Activated naive CD4-positive, alpha-beta T cell treated with anti-CD3 and anti-CD28 coated beads for 36 hours (primary cell): ENCODE data around the gene CCDC86. TPM values are rescaled to one million over a fixed set of nuclear protein-coding genes. Genes with fewer than 3 reads are reported as not detected.

Source experiments
- CTCF ChIA-PET: fragments of 350-600 bp; sonication (Branson Sonifier 250); formaldehyde crosslinking; loops from one replicate; lab custom pipeline; 2021; ENCODE audit warnings: antibody characterized with exemption; lab: Charles Lee
- DNase-seq: peaks from one replicate; pipeline ENCODE4 v3.0.0-alpha.2; 2020
- H3K27ac Mint-ChIP-seq: one replicate; pipeline ENCODE4 v1.8.0; 2021; ENCODE audit warnings: mild to moderate bottlenecking, mixed read lengths
- H3K27me3 Mint-ChIP-seq: one replicate; pipeline ENCODE4 v1.8.0; 2021; ENCODE audit warnings: low read depth, mixed read lengths
- H3K36me3 Mint-ChIP-seq: one replicate; pipeline ENCODE4 v1.8.0; 2021; ENCODE audit warnings: low read depth, mixed read lengths
- H3K4me1 Mint-ChIP-seq: one replicate; pipeline ENCODE4 v1.8.0; 2021; ENCODE audit warnings: low read depth, mixed read lengths
- H3K4me3 Mint-ChIP-seq: one replicate; pipeline ENCODE4 v1.8.0; 2021; ENCODE audit warnings: mild to moderate bottlenecking, moderate library complexity, mixed read lengths
- H3K9me3 Mint-ChIP-seq: one replicate; pipeline ENCODE4 v1.8.0; 2021; ENCODE audit warnings: mixed read lengths
- intact Hi-C: fragments of 100-400 bp; cut with micrococcal nuclease; formaldehyde crosslinking; loops from one replicate; pipeline ENCODE4 v1.15.1; 2023
- total RNA-seq, 2 experiments: library from RNA; stranded (reverse); gene quantifications; one replicate each; pipeline ENCODE4 v1.2.3, GENCODE V29; 2021

The CCDC86 gene
- total RNA-seq, 2 experiments from 2014 or later, result 38.8 to 41.2 TPM

GRCh38 chr11:60834742-60835533 is 7.0 kb upstream of the CCDC86 start:
- no peak for DNase-seq
- no peak overlapping the region for H3K4me3 Mint-ChIP-seq
- H3K9me3 Mint-ChIP-seq, result no peaks in the 10 kb centered on the region
- H3K27me3 Mint-ChIP-seq, result no peaks in the 10 kb centered on the region
- H3K4me1 Mint-ChIP-seq, result no peaks in the 10 kb centered on the region
- H3K27ac Mint-ChIP-seq, result no peak overlapping the region
- intact Hi-C loops, result loop anchor here (5.0 kb wide), 2 partner anchors 58 to 187 kb away; no protein-coding TSS in a partner anchor
- CTCF ChIA-PET, result interaction anchor here (0.6 to 7.5 kb wide), 5 partner anchors 53 to 551 kb away, joined by 3 to 72 read pairs (median 4); no protein-coding TSS in a partner anchor
- no peaks in the 10 kb centered on the region for H3K36me3 Mint-ChIP-seq

- H3K4me3 Mint-ChIP-seq, result no peak overlapping the region
- H3K27ac Mint-ChIP-seq, result no peak overlapping the region
- no peaks in the 10 kb centered on the region for H3K36me3 Mint-ChIP-seq
- CTCF ChIA-PET, result interaction anchor here (0.6 to 7.5 kb wide), 5 partner anchors 52 to 351 kb away, joined by 3 to 72 read pairs (median 4); no protein-coding TSS in a partner anchor
- H3K27me3 Mint-ChIP-seq, result no peaks in the 10 kb centered on the region
- H3K4me1 Mint-ChIP-seq, result no peaks in the 10 kb centered on the region
- DNase-seq, result no peak
- no peaks in the 10 kb centered on the region for H3K9me3 Mint-ChIP-seq
- intact Hi-C loops, result no loop called here
Measured at GRCh38 chr11:60835534-60835846, 6.4 kb upstream of the CCDC86 start.

DNA sequence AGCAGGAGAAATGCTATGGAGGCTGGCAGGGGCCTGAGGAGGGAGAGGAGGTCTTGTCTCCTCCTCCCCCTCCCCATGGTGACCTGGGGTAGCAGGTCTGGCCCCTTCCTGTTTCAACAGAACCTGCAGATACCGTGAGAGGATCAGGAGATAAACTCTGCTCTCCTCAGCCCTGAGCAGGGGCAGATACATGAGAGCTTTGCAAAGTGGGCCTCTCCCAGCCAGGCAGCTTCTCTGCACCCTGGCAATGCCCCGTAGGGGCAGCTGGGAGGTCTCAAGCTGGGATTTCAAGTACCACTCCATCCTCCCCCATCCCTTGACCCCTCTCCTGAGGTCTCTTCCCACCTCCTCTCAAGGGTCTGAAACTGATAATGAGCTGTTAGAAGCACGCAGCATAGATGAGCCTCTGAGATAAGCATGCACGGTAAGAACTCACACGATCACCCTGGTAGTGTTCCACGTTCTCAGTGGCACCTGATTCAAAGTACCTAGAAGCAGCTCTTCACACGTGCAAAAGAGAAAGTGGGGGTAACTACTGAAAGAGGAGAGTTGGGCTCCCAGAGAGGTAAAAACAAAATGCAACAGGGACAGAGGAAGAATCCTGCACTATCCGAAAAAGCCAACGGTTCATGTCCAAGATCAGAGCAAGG is 4.9 kb upstream of the CCDC86 start:
- H3K27me3 Mint-ChIP-seq, result no peaks in the 10 kb centered on the region
- no peaks in the 10 kb centered on the region for H3K36me3 Mint-ChIP-seq
- H3K9me3 Mint-ChIP-seq, result no peaks in the 10 kb centered on the region
- H3K4me3 Mint-ChIP-seq, result no peak overlapping the region
- H3K27ac Mint-ChIP-seq, result no peak overlapping the region
- CTCF ChIA-PET, result interaction anchor here (0.6 to 2.2 kb wide), 5 partner anchors 23 to 499 kb away, joined by 3 to 8 read pairs (median 3); no protein-coding TSS in a partner anchor
- no peak for DNase-seq
- intact Hi-C loops, result no loop called here
- peaks cover 8% of the 10 kb centered on the region for H3K4me1 Mint-ChIP-seq

- Mint-ChIP-seq H3K9me3 (no peaks in the 10 kb centered on the region), H3K27ac (no peak overlapping the region), H3K4me1 (peaks cover 8% of the 10 kb centered on the region), H3K27me3 (no peaks in the 10 kb centered on the region), H3K36me3 (no peaks in the 10 kb centered on the region), H3K4me3 (no peak overlapping the region)
- DNase-seq, result no peak
- intact Hi-C loops, result no loop called here
- CTCF ChIA-PET, result interaction anchor here (0.8 to 1.2 kb wide), 4 partner anchors 11 to 77 kb away, joined by 3 read pairs; no protein-coding TSS in a partner anchor
Measured at GRCh38 chr11:60838132-60838531, 3.8 kb upstream of the CCDC86 start.

- CTCF ChIA-PET, result interaction anchor here (0.8 to 2.7 kb wide), 2 partner anchors 10 to 347 kb away, joined by 3 to 20 read pairs; no protein-coding TSS in a partner anchor
- peaks cover 31% of the 10 kb centered on the region for H3K4me1 Mint-ChIP-seq
- H3K9me3 Mint-ChIP-seq, result no peaks in the 10 kb centered on the region
- intact Hi-C loops, result loop anchor here (1.0 to 10.0 kb wide), 4 partner anchors 66 to 522 kb away; partner anchors contain the start of genes CYB561A3, PRPF19, SLC15A3 and TMEM138
- no peak for DNase-seq
- H3K27ac Mint-ChIP-seq, result peak overlapping the region; percentile 24
- H3K4me3 Mint-ChIP-seq, result peak overlapping the region; percentile 78
- no peaks in the 10 kb centered on the region for H3K27me3 Mint-ChIP-seq
- peaks cover 20% of the 10 kb centered on the region for H3K36me3 Mint-ChIP-seq
Measured at GRCh38 chr11:60840470-60841430, 1.2 kb upstream of the CCDC86 start.

GRCh38 chr11:60842668-60843600 is 1.0 kb downstream of the CCDC86 start:
- Mint-ChIP-seq H3K27me3 (no peaks in the 10 kb centered on the region), H3K4me3 (peak overlapping the region; percentile 78), H3K4me1 (peaks cover 33% of the 10 kb centered on the region), H3K9me3 (no peaks in the 10 kb centered on the region), H3K27ac (peak overlapping the region; percentile 33), H3K36me3 (peaks cover 23% of the 10 kb centered on the region)
- CTCF ChIA-PET, result interaction anchor here (0.7 to 1.9 kb wide), 3 partner anchors 11 to 279 kb away, joined by 3 to 10 read pairs (median 8); no protein-coding TSS in a partner anchor
- peak; percentile 13 for DNase-seq
- intact Hi-C loops, result loop anchor here (2.0 to 10.0 kb wide), 4 partner anchors 109 to 586 kb away; partner anchors contain the start of genes CPSF7, CYB561A3, SLC15A3 and TMEM138

DNA sequence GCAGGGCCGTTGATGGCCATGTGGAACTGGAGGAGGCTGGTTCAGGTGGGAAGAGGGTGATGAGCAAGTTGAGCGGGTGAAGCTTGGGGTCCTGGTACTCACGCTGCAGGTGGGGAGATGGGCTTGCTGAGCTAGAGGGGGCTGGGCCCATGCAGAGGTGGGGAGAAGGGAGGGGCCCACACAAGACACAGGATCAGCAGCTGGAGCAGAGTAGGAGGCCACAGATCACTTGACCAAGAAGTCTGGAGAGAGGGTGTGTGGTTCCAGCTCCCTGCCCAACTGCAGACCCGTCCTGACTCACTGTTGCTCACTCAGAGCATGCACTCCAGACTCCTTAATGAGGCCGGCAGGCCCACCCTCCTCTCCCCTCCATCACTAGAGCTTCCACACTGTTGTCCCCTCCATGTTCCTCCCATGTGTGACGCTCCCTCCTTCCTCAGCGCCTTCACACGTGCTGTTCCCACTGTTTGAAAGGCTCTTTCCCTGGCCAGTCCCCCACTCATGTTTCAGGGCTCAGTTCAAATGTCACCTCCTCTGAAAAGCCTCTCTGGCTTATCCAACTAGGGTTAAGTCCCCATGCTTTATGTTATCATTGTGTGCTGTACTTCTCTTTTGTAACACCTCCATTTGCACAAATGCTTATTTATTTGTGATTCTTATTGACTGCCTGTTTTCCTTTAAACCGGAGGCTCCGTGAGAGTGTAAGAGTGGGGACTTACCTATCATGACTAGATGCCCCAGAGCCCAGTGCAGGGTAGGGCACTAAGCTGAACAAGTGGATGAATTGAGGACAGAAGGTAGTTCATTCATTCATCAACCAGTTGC is 2.3 kb downstream of the CCDC86 start:
- H3K27me3 Mint-ChIP-seq, result no peaks in the 10 kb centered on the region
- DNase-seq, result no peak
- H3K4me3 Mint-ChIP-seq, result peak overlapping the region; percentile 78
- no peak overlapping the region for H3K27ac Mint-ChIP-seq
- peaks cover 33% of the 10 kb centered on the region for H3K4me1 Mint-ChIP-seq
- peaks cover 31% of the 10 kb centered on the region for H3K36me3 Mint-ChIP-seq
- no peaks in the 10 kb centered on the region for H3K9me3 Mint-ChIP-seq
- intact Hi-C loops, result loop anchor here (1.0 to 10.0 kb wide), 4 partner anchors 43 to 518 kb away; partner anchors contain the start of genes CYB561A3, SLC15A3, TMEM138 and VPS37C
- CTCF ChIA-PET, result interaction anchor here (1.9 to 3.4 kb wide), 3 partner anchors 12 to 43 kb away, joined by 8 to 13 read pairs (median 10); no protein-coding TSS in a partner anchor

GRCh38 chr11:60844870-60845221 is 2.9 kb downstream of the CCDC86 start:
- Mint-ChIP-seq H3K27ac (no peak overlapping the region), H3K4me3 (peak overlapping the region; percentile 78), H3K36me3 (peaks cover 33% of the 10 kb centered on the region), H3K4me1 (peaks cover 33% of the 10 kb centered on the region), H3K9me3 (no peaks in the 10 kb centered on the region), H3K27me3 (no peaks in the 10 kb centered on the region)
- CTCF ChIA-PET, result interaction anchor here (1.9 to 3.4 kb wide), 2 partner anchors 13 to 42 kb away, joined by 8 to 13 read pairs; no protein-coding TSS in a partner anchor
- no peak for DNase-seq
- intact Hi-C loops, result loop anchor here (1.0 to 10.0 kb wide), 4 partner anchors 42 to 517 kb away; partner anchors contain the start of genes CYB561A3, SLC15A3, TMEM138 and VPS37C

DNA sequence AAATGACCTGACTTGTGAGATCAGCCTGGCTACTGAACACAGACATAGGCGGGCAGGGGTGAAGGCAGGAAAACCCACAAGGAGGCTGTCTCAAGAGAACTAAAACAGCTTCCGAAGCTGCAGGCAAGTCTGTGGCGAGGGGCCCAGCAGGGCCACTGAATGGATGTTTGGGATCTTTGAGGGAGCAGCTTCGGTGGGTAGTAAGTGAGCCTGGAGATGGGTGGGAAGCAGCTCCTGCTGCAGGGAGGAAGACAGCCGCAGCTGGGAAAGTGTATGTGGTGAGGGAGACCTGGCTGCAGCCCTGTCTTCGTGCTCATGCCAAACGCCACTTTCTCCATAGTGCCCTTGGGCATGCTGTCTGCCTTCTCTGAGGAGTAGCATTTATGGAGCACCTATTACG is 3.4 kb downstream of the CCDC86 start:
- intact Hi-C loops, result loop anchor here (10.0 kb wide), 1 partner anchor 319 kb away; the partner anchor contains the start of gene VPS37C
- no peaks in the 10 kb centered on the region for H3K9me3 Mint-ChIP-seq
- DNase-seq, result no peak
- H3K36me3 Mint-ChIP-seq, result peaks cover 36% of the 10 kb centered on the region
- H3K4me3 Mint-ChIP-seq, result peak overlapping the region; percentile 78
- H3K27ac Mint-ChIP-seq, result no peak overlapping the region
- peaks cover 33% of the 10 kb centered on the region for H3K4me1 Mint-ChIP-seq
- CTCF ChIA-PET, result interaction anchor here (3.4 kb wide), 1 partner anchor 13 kb away, joined by 13 read pairs; no protein-coding TSS in a partner anchor
- no peaks in the 10 kb centered on the region for H3K27me3 Mint-ChIP-seq

- intact Hi-C loops, result loop anchor here (10.0 kb wide), 1 partner anchor 318 kb away; the partner anchor contains the start of gene VPS37C
- H3K27me3 Mint-ChIP-seq, result no peaks in the 10 kb centered on the region
- no peaks in the 10 kb centered on the region for H3K9me3 Mint-ChIP-seq
- no peak overlapping the region for H3K4me3 Mint-ChIP-seq
- H3K36me3 Mint-ChIP-seq, result peaks cover 52% of the 10 kb centered on the region
- CTCF ChIA-PET, result interaction anchor here (3.4 kb wide), 1 partner anchor 15 kb away, joined by 13 read pairs; no protein-coding TSS in a partner anchor
- H3K4me1 Mint-ChIP-seq, result peaks cover 26% of the 10 kb centered on the region
- DNase-seq, result no peak
- H3K27ac Mint-ChIP-seq, result no peak overlapping the region
Measured at GRCh38 chr11:60847281-60847680, 5.4 kb downstream of the CCDC86 start.
